Pancreas (tissue), 10 donors: ENCODE measurements around the gene APH1A. TPM values are rescaled to one million over a fixed set of nuclear protein-coding genes. Genes with fewer than 3 reads are reported as not detected.
"Not testable (repeated sequence)": the region's sequence is repeated elsewhere in the genome, so short reads cannot be mapped to it uniquely, and the experiment has no call there.

Experiments
- ATAC-seq, 4 donors: fragments of 200-7000 bp; cut with Tn5 transposase; one replicate each; pipeline versions ENCODE4 v1.8.0 to v1.9.1; 2020; ENCODE audit warnings: mild to moderate bottlenecking in 4 of 4, moderate library complexity in 4 of 4
- DNase-seq, 6 donors: peaks; one replicate each; pipeline ENCODE4 v3.0.0-alpha.2; 2020
- FAIRE-seq: peaks from 2 replicates; lab custom pipeline; 2012; peaks lifted over from hg19 to GRCh38; lab: Jason Lieb, UNC
- H3K27ac ChIP-seq, 4 donors: fragments of 200-600 bp; sonication (generic); 1 replicate in 3 of 4; 2 replicates in 1 of 4; pipeline versions ENCODE4 v1.5.0 to v1.8.0; 2020
- H3K27me3 ChIP-seq, 4 donors: fragments of 200-600 bp; one replicate each; pipeline ENCODE4 v1.8.0; 2021
- H3K36me3 ChIP-seq, 3 donors: fragments of 200-600 bp; sonication (generic) in 1 of 3; one replicate each; pipeline versions ENCODE4 v1.5.0 to v1.8.0; 2020 to 2021
- H3K4me1 ChIP-seq, 3 donors: fragments of 200-600 bp; one replicate each; pipeline ENCODE4 v1.8.0; 2021
- H3K4me3 ChIP-seq, 4 donors: fragments of 200-600 bp; sonication (generic) in 2 of 4; one replicate each; pipeline versions ENCODE4 v1.5.0 to v1.8.0; 2020 to 2021
- H3K9me3 ChIP-seq, 4 donors: fragments of 200-600 bp; one replicate each; pipeline ENCODE4 v1.8.0; 2021
- CTCF ChIP-seq, 4 donors: fragments of 200-600 bp; sonication (generic) in 3 of 4; IDR thresholded peaks; one replicate each; pipeline versions ENCODE4 v1.5.0 to v1.8.0; 2021; ENCODE audit warnings: antibody characterized with exemption in 4 of 4
- WGBS, 2 donors: extraction: QIAGEN DNeasy Blood & Tissue Kit; methylation state at CpG; one replicate each; pipeline ENCODE4 v1.1.7; 2013; 5-methylcytosine and 5-hydroxymethylcytosine counted together
- intact Hi-C, 3 donors: fragments of 100-400 bp; cut with DNase I; formaldehyde crosslinking; loops; one replicate each; pipeline versions ENCODE4 v1.11.1 to v1.14.2; 2022
- polyA plus RNA-seq, 2 donors: library from polyadenylated mRNA; stranded (reverse); fragments of 200-250 nt; gene quantifications; one replicate each; pipeline ENCODE4 v1.2.3, GENCODE V29; 2013
- total RNA-seq, 6 donors: library from RNA; stranded (reverse); fragmentation: NEBNext Ultra II Directional in 4 of 6; extraction: Animal tissue kit (Norgen Biotek cat#: 25700) in 4 of 6; gene quantifications; one replicate each; pipeline versions ENCODE4 v1.2.1 to v1.2.4, GENCODE V29; 2021 to 2023
- donor health status: healthy with polysubstance abuse.
- donor health status: DM: no; HTN: no; CAD: no; lungs with moderate emphysema.
- donor health status: DM: no; HTN: no; CAD: no.
- donor health status: control.
- donor health status: control.
- donor health status: Bipolar disorder and iron deficiency.
- donor health status: DM: yes; HTN: yes; CAD: no.
- donor health status: DM: no; HTN: no; CAD: no.
- donor health status: DM: no; HTN: no; CAD: no.
- donor health status: DM: yes; HTN: yes; CAD: no.

APH1A gene
- total and polyA plus RNA-seq, 8 donors: 43.8 to 78.0 (median 58.3) TPM

- FAIRE-seq (no peak), DNase-seq (no peak), ATAC-seq (no peak)
- H3K36me3 ChIP-seq: peaks cover 0 to 25% (median 0%) of the 10 kb centered on the region in 3 donors
- no peaks in the 10 kb centered on the region for H3K9me3 ChIP-seq
- intact Hi-C loops: no loop called here
- TF ChIP-seq CTCF (IDR thresholded peaks at IDR 0.05): no peak
- H3K27me3 ChIP-seq: no peaks in the 10 kb centered on the region
- no peak overlapping the region for H3K27ac ChIP-seq
- H3K4me3 ChIP-seq: no peak overlapping the region
- H3K4me1 ChIP-seq: no peaks in the 10 kb centered on the region
Observed at GRCh38 chr1:150227228-150227627, 41.6 kb downstream of the APH1A start.

- no peaks in the 10 kb centered on the region for H3K9me3 ChIP-seq
- FAIRE-seq (no peak), ATAC-seq (no peak), DNase-seq (no peak)
- H3K27me3 ChIP-seq: no peaks in the 10 kb centered on the region
- H3K36me3 ChIP-seq: peaks cover 0 to 25% (median 0%) of the 10 kb centered on the region in 3 donors
- H3K4me1 ChIP-seq: no peaks in the 10 kb centered on the region
- no peak overlapping the region for H3K4me3 ChIP-seq
- WGBS, 2 donors: 92 to 95% methylated on average over 2 of the region's 2 CpGs
- intact Hi-C loops: no loop called here
- no peak for TF ChIP-seq CTCF (IDR thresholded peaks at IDR 0.05)
- H3K27ac ChIP-seq: no peak overlapping the region
Observed at GRCh38 chr1:150226486-150226885, 42.3 kb downstream of the APH1A start.

GRCh38 chr1:150225546-150225945 lies 43.3 kb downstream of the APH1A start:
- FAIRE-seq: no peak
- WGBS, 2 donors: 92 to 97% methylated on average over 1 of the region's 1 CpG
- Histone ChIP-seq H3K36me3 (peaks cover 0 to 25% (median 0%) of the 10 kb centered on the region in 3 donors), H3K9me3 (no peaks in the 10 kb centered on the region), H3K27me3 (no peaks in the 10 kb centered on the region), H3K27ac (no peak overlapping the region), H3K4me3 (no peak overlapping the region), H3K4me1 (no peaks in the 10 kb centered on the region)
- ATAC-seq: no peak
- no peak for TF ChIP-seq CTCF (IDR thresholded peaks at IDR 0.05)
- no peak for DNase-seq
- intact Hi-C loops: no loop called here

- ATAC-seq (no peak), FAIRE-seq (no peak), DNase-seq (no peak)
- peaks cover 0 to 25% (median 0%) of the 10 kb centered on the region in 3 donors for H3K36me3 ChIP-seq
- H3K27me3 ChIP-seq: no peaks in the 10 kb centered on the region
- TF ChIP-seq CTCF (IDR thresholded peaks at IDR 0.05): no peak
- H3K4me3 ChIP-seq: no peak overlapping the region
- H3K4me1 ChIP-seq: no peaks in the 10 kb centered on the region
- H3K9me3 ChIP-seq: no peaks in the 10 kb centered on the region
- WGBS, 2 donors: 96 to 97% methylated on average over 1 of the region's 1 CpG
- intact Hi-C loops: no loop called here
- no peak overlapping the region for H3K27ac ChIP-seq
Observed at GRCh38 chr1:150224983-150225382, 43.8 kb downstream of the APH1A start.

GRCh38 chr1:150221552-150221951 lies 47.3 kb downstream of the APH1A start:
- H3K4me1 ChIP-seq: no peaks in the 10 kb centered on the region
- peaks cover 0 to 16% (median 0%) of the 10 kb centered on the region in 3 donors for H3K36me3 ChIP-seq
- 71 to 92% methylated on average over 2 of the region's 2 CpGs for WGBS, 2 donors
- no peaks in the 10 kb centered on the region for H3K9me3 ChIP-seq
- no peaks in the 10 kb centered on the region for H3K27me3 ChIP-seq
- TF ChIP-seq CTCF (IDR thresholded peaks at IDR 0.05): peak in 3 of 4 donors; percentile 21 to 46 (median 25)
- DNase-seq (no peak), ATAC-seq (peak in 3 of 4 donors; percentile 43 to 65 (median 46)), FAIRE-seq (no peak)
- H3K4me3 ChIP-seq: no peak overlapping the region
- intact Hi-C loops: no loop called here
- H3K27ac ChIP-seq: no peak overlapping the region

- 88 to 93% methylated on average over 6 of the region's 6 CpGs for WGBS, 2 donors
Observed at GRCh38 chr1:150215855-150216254, 53.0 kb downstream of the APH1A start.

More at GRCh38 chr1:150215855-150216254, 53.0 kb downstream of the APH1A start:
- H3K4me3 ChIP-seq, H3K4me1 ChIP-seq, H3K36me3 ChIP-seq, H3K27me3 ChIP-seq, DNase-seq, H3K27ac ChIP-seq, intact Hi-C loops, ATAC-seq, FAIRE-seq, H3K9me3 ChIP-seq: not testable (repeated sequence)
